Breast epithelium (tissue), 3 donors: ENCODE results near the gene FAM78A.

ENCODE experiments used
- CTCF ChIP-seq, 3 donors: fragments of 450-650 bp; IDR thresholded peaks; one replicate each; pipeline ENCODE4 v1.5.1; 2016 to 2017; ENCODE audit warnings: antibody characterized with exemption in 3 of 3, mild to moderate bottlenecking in 3 of 3, moderate library complexity in 3 of 3
- POLR2A ChIP-seq: fragments of 450-650 bp; IDR thresholded peaks from one replicate; pipeline ENCODE4 v1.6.1; 2016; ENCODE audit warnings: antibody characterized with exemption, mild to moderate bottlenecking, moderate library complexity

- TF ChIP-seq CTCF (IDR thresholded peaks at IDR 0.05), result no peak
- TF ChIP-seq POLR2A, result no peak
Observed at GRCh38 chr9:131273856-131274673, 2.2 kb downstream of the FAM78A start.
